ENCODE results near the gene LPP. TPM values are rescaled to one million over a fixed set of nuclear protein-coding genes. Genes with fewer than 3 reads are reported as not detected.

Gene LPP
- total RNA-seq, 1 donor from 2014 or later, result 23.0 TPM

GRCh38 chr3:188854772-188855149 is 700.8 kb downstream of the LPP start:
- no peak for DNase-seq (ENCODE audit: low read depth in 2 of 2)

GRCh38 chr3:188855675-188856074 is 701.7 kb downstream of the LPP start:
- no peak for DNase-seq (ENCODE audit: low read depth in 2 of 2)

DNA sequence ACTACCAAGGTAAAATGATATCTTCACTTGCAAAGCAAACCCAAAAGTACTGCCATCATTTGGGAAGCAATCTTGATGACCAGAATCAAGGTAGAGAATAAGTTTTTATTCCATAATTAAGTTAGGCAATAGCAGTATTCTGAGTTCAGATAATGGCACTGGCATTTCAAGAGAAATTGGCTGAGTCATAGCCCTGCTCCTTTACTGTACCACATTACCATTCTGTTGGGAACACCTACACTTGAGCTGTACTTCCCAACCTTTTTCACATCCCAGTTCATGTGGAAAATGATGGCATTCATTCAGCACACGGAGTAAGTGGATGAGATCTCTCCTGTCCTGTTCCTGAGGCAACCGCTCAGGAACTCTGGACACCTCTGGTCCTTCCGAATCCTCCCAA is 706.2 kb downstream of the LPP start:
- DNase-seq (ENCODE audit: low read depth in 2 of 2), result no peak

DNA sequence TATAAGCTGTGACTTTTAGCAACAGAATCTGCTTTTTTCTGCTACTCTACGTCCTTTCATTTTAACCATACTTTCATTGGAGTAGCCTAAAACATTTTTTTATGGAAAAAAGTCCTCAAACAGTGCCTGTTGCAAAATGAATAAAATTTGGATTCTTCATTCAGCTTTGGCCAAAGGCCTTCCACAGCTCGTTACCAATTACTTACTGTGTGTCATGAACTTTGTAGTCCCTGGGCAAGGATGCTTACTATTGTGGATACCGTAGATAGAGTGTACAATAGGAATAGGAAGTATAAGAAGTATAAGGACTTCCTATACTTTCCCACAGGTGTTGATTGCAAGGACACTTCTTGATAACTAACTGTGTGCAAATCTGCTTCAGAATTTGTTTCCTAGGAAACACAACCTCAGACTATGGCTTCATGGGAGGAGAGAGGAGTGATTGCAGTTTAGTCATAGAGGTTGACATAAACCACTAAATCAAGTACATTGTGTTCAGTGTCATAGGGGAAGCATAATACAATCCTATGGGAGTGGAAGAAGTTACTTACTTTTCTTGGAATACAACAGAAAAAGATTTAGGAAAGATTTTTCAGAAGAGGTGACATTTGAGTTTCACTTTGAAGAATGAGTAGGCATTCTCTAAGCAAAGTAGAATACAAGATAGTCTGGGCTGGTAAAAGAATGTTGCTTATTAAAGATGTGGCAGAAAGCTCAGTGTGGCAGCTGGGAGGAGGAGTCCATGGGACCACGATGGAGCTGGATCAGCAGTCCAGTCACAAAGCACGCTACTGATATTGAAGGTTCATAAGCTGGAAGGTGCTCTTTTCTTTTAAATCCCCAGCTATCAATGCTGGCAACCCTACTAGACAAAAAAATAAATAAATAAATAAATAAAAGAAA is 708.1 kb downstream of the LPP start:
- DNase-seq (ENCODE audit: low read depth in 2 of 2), result peak in 1 of 2 donors; percentile 65

DNA sequence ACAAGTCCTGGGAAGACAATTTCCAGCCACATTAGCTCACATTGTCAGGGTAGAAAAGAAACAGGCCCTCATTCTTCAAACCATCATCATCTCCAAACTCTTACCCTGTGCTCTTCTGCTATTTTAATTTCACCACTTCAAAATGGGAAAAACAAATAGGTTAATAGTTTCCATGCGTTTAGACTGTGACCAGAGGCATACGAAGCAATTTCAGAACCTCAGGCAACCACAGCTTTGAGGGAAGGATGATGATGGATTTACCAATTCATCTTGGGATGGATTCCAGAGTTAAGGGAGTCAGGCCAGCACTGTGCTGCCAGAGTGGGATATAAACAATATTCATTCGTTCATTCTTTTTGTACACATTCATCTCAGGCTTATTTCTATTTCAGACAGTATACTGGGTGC is 710.0 kb downstream of the LPP start:
- DNase-seq (ENCODE audit: low read depth in 2 of 2), result no peak

DNA sequence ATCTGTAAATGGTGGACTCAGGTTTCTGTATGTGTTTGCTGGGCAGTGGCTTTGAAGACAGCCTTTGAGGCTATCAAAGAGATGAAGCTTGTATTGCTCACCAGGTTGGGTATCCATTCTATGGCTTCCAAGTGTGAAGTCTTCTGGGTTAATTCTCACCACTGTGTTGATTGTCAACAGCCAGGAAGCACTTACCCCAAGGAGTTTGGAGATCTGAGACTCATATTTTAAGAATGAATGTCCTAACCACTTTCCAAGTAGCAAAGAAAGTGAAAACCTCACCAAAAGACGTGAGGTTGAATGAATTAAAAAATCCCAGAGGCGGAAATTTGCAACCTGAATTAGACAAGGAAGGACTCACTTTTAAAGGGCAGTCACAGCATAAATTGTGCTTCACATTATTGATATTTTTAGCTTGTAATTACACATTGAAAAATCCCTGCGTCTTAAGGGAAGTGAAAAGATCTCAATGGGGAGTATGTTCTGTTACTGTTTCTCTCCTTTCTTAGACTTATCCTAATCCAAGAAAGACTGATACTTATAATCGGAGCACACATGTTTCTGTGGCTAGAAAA is 713.8 kb downstream of the LPP start:
- DNase-seq (ENCODE audit: low read depth in 2 of 2), result no peak

DNA sequence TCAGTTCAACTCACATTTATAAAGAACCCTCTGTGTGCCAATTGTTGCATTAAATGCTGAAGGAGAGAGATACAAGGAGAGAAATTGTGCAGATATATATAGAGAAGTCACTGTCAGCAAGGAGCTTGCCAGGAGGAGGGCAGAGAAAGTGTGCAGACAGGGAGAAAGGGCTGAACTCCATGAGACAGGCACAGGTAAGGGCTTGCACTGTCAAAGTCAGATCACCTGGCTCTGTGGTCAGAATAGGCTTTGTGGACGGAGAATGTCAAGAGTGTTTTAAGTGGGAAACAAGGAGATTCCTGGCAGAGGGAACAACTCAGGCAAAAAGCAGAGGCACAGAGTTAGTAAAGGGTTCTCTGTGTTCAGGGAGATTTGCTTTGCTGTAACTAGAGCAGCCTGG is 714.8 kb downstream of the LPP start:
- DNase-seq (ENCODE audit: low read depth in 2 of 2), result no peak

DNA sequence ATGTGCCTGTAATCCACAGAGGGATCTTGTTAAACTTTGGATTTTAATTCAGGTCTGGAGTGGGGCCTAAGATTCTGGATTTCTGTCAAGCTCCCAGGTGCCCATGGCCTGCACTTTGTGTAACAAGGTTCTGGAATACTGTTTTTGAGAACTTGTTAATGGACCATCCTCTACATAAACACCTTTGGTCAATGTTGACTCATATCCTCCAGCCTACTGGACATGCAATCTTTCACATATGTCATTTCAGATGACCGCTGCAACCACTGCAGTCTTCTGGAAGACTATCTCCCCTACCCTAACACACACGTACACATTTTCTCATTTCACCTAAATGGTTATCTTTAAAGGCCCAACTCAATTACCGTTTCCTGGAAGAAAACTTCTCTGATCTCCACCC is 715.7 kb downstream of the LPP start:
- DNase-seq (ENCODE audit: low read depth in 2 of 2), result peak in 1 of 2 donors; percentile 69

DNA sequence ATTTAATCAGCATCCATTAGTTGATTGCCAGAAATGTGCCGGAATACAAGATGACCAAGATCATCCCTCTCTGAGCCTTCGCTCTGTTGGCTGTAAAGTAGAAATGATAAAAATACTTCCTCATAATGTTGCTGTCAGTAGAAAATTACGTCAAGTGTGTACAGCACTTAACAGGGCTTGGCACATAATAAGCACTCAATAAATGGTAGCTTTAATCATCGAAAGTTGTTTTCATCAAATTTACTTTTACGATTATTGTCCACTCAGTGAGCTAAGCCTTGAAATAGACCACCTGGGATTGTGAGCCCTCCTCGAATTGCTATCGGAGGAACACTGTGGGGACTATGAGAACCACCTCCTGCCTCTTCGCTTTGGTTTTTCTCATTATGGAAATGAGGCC is 716.5 kb downstream of the LPP start:
- DNase-seq (ENCODE audit: low read depth in 2 of 2), result no peak

- no peak for DNase-seq (ENCODE audit: low read depth in 2 of 2)
Measured at GRCh38 chr3:188874576-188874975, 720.6 kb downstream of the LPP start.

GRCh38 chr3:188875413-188875812 is 721.5 kb downstream of the LPP start:
- DNase-seq (ENCODE audit: low read depth in 2 of 2), result no peak

- DNase-seq (ENCODE audit: low read depth in 2 of 2), result no peak
Measured at GRCh38 chr3:188876370-188876769, 722.4 kb downstream of the LPP start.

- no peak for DNase-seq (ENCODE audit: low read depth in 2 of 2)
Measured at GRCh38 chr3:188877381-188877780, 723.4 kb downstream of the LPP start.

DNA sequence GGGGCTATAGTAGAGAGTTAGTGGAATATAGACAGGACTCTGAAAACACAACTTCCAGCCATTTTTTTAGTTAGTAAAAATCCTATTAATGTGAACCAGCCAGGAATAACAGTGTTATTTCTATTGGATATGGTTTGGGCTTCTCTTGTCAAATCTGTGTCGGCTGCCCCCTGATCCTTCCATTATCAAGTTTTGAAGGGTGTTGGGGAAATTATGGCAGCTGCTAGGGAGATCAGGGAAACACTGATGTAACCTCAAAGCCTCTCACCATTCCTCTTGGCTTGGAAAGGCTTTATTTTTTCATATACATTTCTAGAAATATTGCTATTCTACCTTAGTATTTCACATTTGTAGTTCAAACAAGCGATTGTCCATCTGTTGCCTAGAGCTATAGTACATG is 724.1 kb downstream of the LPP start:
- no peak for DNase-seq (ENCODE audit: low read depth in 2 of 2)

GRCh38 chr3:188881954-188882641 is 728.1 kb downstream of the LPP start:
- peak in 1 of 2 donors; percentile 79 for DNase-seq (ENCODE audit: low read depth in 2 of 2)

- DNase-seq (ENCODE audit: low read depth in 2 of 2), result peak in 1 of 2 donors; percentile 64
Measured at GRCh38 chr3:188884299-188885043, 730.5 kb downstream of the LPP start.

GRCh38 chr3:188888321-188889053 is 734.5 kb downstream of the LPP start:
- DNase-seq (ENCODE audit: low read depth in 2 of 2), result no peak

GRCh38 chr3:188889054-188889491 is 735.1 kb downstream of the LPP start:
- DNase-seq (ENCODE audit: low read depth in 2 of 2), result no peak

- DNase-seq (ENCODE audit: low read depth in 2 of 2), result peak in 1 of 2 donors; percentile 60
Measured at GRCh38 chr3:188890572-188891270, 736.8 kb downstream of the LPP start.

GRCh38 chr3:188899881-188900280 is 745.9 kb downstream of the LPP start:
- peak in 1 of 2 donors; percentile 74 for DNase-seq (ENCODE audit: low read depth in 2 of 2)

Measured in lung microvascular endothelial cell (primary cell).